Stromal cell of bone marrow (primary cell): ENCODE measurements around the gene TBC1D14.

Experiments used
- DNase-seq: peaks from one replicate; pipeline ENCODE4 v3.0.0-alpha.2; 2012; ENCODE audit warnings: low read depth

Gene TBC1D14

DNA sequence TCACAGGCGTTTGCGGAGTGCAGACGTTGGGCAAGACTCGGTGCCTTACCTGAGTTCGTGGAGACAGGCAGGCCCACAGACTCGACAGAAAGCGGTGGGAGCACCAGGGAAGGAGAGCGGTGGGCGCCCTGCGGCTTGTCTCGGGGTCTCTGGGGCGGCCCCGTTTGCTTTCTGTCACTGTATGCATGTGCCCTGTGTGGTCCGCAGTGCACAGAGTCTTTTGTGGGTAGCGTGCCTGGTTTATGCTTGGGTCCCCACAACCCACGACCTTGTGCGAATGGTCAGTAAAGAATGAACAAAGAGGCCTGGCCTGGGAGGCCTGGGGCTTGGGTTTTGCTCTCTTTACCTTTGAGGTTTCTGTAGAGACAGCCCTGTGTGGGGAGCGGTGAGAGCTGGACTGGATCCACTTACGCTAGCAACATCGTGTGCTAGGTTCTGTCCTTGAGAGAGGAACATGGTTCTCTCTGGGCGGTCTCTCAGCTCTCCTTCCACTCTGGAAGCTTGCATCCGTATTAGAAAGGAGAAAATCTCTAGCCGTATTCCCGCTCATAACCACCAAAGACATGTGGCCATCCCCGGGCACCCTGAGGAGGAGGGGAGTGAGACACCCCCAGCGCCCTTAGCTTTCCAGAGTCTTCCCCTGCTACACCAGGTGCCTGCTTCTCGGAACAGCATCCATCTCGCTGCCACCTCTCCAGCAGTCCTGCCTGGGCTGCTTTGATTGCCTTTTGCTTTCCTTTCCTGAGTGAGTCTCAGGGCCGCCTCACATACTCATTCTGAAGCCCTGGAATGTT, 134.7 kb downstream of the TBC1D14 start:
- no peak for DNase-seq

DNA sequence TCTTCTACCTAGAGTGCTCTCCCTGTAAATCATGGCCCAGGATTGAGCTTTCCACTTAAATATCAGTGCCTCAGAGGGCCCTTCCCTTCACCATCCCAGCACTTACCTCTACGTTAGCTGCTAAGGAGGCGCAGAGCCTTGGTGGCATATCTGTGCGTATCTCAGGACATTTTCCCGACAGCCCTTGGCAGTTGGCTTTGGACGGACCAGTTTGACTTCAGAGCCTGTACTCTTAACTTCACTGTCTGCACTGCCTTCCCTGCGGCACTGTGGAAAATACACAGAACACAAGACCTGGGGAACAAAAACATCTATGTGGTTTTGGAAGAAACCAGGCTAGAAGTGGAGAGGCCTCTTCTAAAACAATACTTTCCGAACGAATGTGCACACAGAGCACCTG, 135.9 kb downstream of the TBC1D14 start:
- DNase-seq = no peak

GRCh38 chr4:7045961-7046921, 136.6 kb downstream of the TBC1D14 start:
- DNase-seq = no peak

- DNase-seq = no peak
Measured at GRCh38 chr4:7046971-7047370, 137.3 kb downstream of the TBC1D14 start.

- DNase-seq = no peak
Measured at GRCh38 chr4:7048642-7049041, 139.0 kb downstream of the TBC1D14 start.

DNA sequence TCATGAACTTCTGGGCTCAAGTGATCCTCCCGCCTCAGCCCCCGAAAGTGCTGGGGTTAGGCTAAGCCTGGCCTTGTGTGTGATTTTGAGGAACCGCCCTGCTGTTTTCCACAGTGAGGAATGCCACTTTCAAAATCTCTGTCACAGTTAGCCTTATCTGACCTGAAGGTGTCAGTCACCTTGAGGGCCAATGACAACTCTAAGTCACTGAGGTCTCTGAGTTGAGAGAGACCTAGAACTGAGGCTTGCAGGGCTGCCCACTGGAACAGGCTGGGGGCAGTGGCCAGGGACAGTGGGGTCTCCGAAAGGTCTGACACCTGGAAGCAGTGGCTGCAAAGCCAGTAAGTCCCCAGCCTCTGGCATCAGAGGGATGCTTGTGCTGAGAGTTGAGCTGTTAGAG, 139.7 kb downstream of the TBC1D14 start:
- no peak for DNase-seq

GRCh38 chr4:7049739-7050138, 140.1 kb downstream of the TBC1D14 start:
- no peak for DNase-seq

DNA sequence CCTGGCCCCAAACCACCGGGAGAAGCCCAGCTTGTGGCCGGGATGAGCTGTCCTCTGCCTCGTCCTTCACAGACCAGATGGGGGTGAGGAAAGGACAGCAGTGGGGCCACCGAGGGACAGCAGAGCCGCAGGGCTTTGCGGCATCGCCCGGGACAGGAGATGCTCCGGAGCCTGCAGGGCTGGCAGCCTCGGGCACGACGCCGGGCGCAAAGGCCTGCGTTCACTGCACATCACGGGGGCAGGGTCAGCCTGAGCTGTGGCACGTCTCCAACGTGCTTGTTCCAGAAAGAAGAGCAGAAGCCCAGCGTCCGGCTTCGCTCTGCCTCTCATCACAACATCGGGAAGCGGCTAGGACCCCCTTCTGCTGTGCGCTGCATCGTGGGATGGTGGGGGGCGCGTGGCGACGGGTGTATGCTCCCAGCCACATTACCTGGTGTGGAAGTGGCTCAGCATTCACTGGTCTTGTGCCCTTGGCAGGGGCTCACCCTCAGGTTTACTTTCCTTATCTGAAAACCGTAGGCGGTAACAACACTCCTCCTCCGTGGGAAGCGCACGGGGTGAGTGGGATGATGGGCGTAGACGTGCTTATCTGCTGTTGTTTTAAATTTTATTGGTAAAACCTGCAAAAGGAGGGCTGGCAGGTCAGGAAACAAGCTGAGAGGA, 141.0 kb downstream of the TBC1D14 start:
- DNase-seq = no peak

DNA sequence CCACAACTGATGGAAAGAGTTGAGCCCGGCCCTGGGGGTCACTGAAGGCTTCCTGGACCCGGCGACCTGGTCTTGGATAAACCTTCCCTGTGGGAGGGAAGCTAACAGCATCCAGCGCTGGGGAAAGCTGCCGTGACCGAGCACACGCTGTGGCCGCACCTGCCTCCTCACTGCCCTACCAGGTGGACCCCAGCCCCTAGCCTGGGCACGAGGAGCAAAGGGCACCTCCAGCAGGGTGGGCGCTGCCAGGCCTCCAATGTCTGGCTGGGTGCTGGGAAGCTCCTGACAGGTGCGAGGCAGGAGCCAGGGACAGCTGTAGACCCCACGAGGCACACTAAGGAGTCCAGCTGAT, 141.5 kb downstream of the TBC1D14 start:
- no peak for DNase-seq

GRCh38 chr4:7051905-7052304, 142.3 kb downstream of the TBC1D14 start:
- DNase-seq = no peak

- no peak for DNase-seq
Measured at GRCh38 chr4:7052313-7052712, 142.7 kb downstream of the TBC1D14 start.

GRCh38 chr4:7052923-7053715, 143.5 kb downstream of the TBC1D14 start:
- DNase-seq = no peak

DNA sequence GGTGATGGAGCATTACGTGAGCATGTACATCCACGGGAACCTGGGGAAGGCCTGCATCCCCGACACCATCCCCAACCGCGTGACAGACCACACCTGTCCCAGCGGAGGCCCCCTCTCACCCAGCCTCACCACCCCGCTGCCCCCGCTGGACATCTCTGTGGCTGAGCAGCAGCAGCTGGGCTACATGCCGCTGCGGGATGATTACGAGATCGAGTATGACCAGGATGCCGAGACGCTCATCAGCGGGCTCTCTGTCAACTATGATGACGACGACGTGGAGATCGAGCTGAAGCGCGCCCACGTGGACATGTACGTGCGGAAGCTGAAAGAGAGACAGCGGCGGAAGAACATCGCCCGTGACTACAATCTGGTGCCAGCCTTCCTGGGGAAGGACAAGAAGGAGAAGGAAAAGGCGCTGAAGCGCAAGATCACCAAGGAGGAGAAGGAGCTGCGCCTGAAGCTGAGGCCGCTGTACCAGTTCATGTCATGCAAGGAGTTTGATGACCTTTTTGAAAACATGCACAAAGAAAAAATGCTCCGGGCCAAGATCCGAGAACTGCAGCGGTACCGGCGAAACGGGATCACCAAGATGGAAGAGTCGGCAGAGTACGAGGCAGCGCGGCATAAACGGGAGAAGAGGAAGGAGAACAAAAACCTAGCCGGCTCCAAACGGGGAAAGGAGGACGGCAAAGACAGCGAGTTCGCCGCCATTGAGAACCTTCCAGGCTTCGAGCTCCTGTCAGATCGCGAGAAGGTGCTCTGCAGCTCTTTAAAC, 144.7 kb downstream of the TBC1D14 start:
- no peak for DNase-seq

GRCh38 chr4:7055111-7055989, 145.7 kb downstream of the TBC1D14 start:
- DNase-seq = no peak

GRCh38 chr4:7055990-7056325, 146.3 kb downstream of the TBC1D14 start:
- no peak for DNase-seq

- DNase-seq = no peak
Measured at GRCh38 chr4:7058792-7059191, 149.2 kb downstream of the TBC1D14 start.

DNA sequence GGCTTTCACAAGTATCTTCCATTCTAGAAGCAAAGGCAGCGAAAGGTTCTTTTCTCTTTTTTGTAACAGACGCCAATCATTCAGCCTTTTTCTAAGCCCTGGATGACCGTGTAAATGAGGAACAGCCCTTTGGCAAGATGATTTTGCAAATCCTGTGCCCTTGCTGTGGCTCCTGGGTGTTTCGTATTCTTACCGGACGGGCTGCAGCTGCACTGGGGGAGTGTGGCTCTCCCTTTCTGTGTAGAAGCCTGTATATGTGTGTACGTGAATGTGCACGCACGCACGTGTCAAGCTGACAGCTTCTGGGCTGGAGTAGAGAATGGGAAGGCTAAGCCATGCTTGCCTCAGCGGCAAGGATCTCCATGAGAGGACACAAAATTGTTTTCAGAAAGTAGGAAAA, 150.0 kb downstream of the TBC1D14 start:
- DNase-seq = no peak

- no peak for DNase-seq
Measured at GRCh38 chr4:7060346-7061150, 150.9 kb downstream of the TBC1D14 start.

GRCh38 chr4:7061815-7062214, 152.2 kb downstream of the TBC1D14 start:
- DNase-seq = no peak
